GM18519 (cell line): ENCODE results near the gene CD81.

Experiments
- ATAC-seq: cut with Tn5 transposase; IDR thresholded peaks from one replicate; pipeline ENCODE4 v1.9.1; 2021; ENCODE audit warnings: mild to moderate bottlenecking, moderate library complexity; ENCODE audit not compliant: unreplicated experiment, low FRiP score

The CD81 gene

DNA sequence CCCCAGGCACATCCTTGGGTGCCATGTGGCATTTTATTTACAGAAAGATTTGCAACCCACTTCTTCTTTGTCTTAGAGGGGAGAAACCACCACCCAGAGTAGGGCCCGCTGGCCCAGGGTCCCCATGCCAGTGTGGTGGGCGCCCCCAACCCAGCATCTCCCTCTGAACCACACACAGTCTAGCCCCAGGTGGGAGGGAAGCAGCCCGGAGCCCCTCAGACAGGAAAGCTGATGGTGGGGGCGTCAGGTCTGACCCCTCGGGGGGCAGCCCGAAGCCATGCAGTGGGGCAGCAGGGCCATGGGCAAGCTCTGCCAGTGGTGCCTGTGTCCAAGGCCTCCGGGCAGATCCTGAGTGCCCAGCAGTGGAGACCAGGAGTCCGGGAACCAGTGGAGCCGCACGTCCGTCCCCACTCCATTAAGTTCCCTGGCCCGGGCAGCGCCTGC lies 55.5 kb downstream of the CD81 start:
- no peak for ATAC-seq

DNA sequence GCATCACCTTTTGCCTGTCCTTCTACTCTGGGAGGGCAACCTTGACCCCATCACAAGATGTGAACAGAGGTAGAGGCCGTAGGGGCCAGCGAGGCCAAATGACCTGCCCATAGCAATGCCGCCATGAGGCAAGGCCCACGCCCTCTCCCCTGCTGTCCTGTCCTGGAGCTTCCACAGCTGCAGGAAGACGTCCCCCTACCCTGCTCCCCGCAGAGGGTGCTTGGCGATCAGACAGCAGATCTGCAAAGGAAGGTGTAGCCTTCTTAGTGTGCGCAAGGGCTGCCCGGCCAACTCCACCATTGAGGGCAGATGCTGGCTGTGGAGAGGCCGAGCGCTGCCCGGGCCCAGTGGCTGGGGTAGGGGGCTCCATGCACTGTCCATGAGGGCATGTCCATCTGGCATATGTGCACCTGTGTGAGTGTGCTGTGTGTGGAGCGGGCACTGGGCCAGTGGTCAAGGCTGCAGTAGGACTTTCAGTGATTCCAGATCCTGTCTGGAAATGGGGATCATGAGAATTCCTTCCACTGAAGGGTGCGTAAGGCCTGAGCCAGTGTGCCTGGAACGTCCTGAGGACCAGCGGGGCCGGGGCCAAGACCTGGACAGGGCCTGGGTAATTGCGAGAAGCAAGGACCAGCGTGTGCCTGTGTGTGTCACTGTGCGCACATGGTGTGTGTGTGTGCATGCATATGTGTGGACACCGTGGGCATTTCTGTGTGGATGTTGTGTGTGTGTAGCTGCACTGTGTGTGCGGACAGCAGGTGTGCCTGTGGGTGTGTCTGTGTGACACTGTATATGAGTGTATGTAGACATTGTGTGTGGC lies 56.2 kb downstream of the CD81 start:
- no peak for ATAC-seq

DNA sequence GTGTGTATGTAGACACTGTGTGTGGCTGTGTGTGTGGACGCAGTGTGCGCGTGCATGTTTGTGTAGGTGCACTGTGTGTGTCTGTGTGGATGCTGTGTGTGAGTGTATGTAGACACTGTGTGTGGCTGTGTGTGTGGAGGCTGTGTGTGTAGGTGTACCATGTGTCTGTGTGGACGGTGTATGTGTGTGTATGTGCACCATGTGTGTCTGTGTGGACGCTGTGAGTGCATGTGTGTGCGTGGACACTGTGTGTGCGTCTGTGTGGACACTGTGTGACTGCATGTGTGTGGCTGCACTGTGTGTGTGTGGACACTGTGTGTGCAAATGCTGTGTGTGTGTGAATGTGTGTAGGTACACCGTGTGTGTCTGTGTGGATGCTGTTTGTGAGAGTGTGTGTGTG lies 56.9 kb downstream of the CD81 start:
- ATAC-seq = no peak

DNA sequence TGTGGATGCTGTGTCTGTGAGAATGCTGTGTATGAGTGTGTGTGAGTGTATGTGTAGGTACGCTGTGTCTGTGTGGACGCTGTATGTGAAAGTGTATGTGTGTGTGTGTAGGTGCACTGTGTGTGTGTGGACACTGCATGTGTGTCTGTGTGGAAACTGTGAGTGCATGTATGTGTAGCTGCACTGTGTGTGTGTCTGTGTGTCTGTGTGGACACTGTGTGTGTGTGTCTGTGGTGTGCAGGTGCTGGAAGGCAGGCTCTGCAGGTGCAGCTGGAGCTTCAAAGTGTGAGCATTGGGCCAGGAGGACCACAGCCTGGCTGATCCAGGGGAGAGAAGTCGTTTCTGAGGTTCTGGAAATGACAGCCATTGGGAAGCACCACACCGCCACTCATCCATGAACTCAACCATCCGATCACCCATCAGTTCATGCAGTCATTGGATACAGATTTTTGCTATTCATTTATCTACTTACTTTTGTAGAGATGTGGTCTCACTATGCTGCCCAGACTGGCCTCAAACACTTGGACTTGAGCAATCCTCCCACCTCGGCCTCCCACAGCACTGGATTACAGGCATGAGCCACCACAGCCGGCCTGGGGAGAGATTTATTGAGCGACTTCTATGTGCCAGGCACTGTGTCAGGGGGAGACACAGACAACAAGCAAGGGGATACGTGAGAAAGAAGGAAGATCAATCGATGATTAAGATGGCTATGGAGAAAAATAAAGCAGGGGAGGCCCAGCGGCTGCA lies 57.6 kb downstream of the CD81 start:
- no peak for ATAC-seq

DNA sequence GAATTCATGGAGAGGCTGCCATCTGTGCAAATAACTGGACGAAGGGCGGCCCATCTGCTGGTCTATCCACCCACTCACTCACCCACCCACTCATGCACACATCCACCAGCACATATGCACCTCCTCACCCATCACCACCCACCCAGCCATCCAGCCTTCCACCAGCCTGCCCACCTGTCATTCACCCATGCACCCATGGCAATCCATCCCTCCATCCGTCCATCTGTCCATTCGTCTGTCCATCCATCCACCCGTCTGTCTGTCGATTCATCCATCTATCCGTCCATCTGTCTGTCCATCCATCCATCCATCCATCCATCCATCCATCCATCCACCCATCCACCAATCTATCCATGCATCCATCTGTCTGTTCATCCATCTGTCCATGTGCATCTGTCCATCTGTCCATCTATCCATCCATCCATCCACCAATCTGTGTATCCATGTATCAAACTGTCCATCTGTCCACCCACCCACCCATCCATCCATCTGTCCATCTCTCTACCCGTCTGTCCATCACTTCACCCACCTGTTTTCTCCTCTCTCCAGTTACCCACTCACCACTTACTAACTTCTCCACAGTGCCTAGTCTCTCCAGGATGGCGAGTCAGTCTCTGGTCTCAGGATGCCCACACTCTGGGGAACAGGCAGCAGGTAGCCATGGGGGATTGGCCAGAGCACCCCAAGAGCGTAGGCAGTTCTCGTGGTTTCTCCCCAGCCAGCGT lies 58.3 kb downstream of the CD81 start:
- ATAC-seq = no peak

DNA sequence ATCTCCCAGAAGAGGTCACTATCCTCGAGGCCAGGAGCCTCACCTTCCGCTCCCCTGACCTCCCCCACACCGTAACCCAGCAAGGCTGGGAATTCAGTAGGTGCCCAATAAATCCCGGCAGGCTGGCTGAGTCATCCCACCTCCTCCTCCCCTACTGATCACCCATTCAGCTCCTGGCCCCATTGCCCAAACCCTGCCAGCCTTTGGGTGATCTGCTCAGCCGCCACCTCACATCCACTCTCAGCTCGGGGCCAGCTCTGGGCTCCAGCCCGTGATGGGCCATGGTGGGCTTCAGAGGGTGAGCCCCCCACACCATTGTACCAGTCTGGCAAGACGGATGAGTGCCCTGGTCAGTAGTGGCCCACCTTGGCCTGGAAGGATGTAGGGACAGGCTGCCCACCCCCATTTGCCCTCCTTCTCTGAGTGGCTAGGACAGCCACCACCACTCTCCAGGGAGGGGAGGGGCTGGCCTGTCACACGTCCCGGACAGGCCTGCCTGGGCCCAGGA lies 59.0 kb downstream of the CD81 start:
- ATAC-seq = no peak

DNA sequence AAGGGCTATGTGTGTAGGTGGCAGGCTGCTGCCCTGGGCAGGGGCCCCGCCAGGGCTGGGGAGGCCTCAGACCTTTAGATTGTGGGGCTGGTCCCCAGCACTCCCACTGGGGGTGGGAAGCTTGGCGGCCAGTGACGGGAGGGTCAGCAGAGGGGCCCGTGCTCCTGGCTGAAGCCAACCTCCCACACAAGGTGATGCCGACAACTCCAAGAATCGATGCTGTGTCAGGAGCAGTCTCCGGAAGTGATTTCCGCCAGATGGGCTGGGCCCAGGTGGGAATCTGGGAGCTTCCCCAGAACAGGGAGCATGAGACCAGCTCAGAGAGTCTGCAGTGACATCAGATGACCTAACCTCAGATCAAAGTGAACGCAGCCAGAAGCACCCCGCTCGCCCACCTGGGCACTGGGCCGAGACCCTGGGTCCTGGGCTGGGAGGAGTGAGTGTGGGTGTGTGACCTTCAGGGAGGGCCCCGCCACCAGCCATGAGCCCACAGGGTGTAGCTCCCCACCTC lies 59.5 kb downstream of the CD81 start:
- ATAC-seq = no peak

DNA sequence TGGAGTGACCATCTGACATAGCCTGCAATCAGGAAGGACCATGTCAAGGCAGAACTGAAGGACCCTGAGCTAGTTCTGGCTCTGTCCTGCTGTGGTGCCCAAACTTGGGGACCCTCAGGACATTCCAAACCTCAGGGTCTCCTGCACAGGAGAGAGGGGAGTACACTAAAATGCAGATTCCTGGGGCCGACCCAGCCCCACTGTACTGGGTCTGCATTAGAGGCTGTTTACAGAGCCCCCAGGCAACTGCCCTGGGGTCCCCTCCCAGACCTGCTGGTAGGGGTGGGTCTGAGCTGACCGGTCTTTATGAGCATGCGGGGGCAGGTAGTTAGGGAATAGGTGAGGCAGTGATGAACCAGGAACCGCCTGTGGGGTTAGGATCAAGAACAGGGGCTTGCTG lies 60.4 kb downstream of the CD81 start:
- no peak for ATAC-seq

DNA sequence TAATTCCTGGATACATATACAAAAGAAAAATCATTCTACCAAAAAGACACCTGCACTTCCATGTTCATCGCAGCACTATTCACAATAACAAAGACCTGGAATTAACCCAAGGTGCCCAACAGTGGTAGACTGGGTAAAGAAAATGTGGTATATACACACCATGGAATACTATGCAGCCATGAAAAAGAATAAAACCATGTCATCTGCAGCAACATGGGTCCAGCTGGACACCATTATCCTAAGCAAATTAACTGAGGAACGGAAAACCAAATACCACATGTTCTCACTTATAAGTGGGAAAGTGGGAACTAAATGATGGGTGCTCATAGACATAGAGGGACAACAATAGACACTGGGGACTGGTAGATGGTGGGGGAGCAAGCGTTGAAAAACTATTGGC lies 62.7 kb downstream of the CD81 start:
- no peak for ATAC-seq

DNA sequence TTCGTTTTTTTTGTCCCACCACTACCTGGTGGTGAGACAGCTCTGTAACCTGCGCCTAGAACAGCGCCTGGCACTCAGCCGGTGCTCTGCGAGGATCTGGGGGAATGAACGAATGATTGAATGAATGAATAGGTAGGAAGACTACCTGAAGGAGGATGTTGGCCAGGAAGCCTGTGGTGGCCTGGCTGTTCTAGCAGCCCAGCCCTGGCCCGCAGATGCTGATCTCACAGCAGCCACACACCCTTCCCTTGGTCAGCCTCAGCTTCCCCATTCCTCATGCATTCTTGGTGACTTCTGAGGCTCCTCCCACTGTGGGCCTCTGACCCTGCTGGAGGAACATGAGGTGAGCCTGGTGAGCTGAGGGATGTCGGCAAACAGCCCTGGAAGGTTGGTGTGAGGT lies 63.5 kb downstream of the CD81 start:
- ATAC-seq = no peak

DNA sequence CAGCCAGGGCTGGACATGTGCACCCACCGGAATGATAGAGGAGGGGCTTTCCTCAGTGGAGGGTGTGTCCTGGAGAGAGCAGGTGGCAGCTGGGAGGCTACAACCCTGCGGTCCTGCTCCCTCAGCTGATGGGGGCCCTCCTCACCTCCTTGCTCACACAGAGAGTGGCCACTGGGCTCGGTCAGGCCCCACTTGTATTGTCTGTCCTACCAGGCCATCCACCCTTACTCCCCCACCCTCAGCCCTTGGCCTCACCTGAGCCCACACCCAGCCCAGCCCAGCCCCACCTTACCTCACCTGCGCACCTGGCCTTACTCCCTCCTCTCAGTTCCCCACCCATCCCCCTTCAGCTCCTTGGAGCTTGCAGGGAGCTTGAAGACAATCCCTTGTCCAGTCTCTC lies 64.1 kb downstream of the CD81 start:
- ATAC-seq = no peak

DNA sequence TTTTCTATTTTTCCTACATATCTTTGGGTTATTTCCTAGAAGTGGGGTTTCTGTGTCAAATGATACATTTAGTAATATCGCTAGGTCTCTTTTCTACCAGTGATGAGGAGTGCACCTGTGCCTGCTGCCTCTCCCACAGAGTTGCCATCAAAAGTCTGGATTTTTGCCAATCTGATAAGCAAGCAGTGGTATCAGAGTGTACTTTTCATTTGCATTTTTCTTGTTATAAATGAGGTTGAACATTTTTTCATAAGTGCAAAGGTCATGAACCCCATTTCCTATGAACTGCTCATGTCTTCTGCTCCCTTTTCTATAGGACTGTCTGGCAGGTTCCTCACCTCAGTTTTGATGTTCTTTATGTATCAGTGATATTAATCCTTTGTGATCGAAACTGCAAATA lies 65.5 kb downstream of the CD81 start:
- ATAC-seq = no peak

DNA sequence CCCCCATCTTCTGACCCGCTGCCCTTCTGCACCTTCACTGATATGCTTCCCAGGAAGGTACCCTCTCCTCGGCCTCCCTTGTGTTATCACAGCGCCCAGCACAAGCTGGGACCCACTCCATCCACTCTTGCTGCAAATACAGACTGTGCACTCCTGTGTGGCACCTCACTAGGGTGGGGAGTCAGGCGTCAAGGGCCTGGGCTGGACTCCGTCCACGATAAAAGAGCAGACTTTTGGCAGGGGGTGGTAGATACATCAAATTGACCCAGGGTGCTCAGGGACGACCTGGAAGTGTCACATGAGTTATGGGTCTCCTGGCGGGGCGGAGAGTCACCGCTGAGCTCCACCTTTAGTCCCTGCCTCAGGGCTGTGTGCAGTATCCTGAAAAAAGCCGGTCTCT lies 66.3 kb downstream of the CD81 start:
- no peak for ATAC-seq

DNA sequence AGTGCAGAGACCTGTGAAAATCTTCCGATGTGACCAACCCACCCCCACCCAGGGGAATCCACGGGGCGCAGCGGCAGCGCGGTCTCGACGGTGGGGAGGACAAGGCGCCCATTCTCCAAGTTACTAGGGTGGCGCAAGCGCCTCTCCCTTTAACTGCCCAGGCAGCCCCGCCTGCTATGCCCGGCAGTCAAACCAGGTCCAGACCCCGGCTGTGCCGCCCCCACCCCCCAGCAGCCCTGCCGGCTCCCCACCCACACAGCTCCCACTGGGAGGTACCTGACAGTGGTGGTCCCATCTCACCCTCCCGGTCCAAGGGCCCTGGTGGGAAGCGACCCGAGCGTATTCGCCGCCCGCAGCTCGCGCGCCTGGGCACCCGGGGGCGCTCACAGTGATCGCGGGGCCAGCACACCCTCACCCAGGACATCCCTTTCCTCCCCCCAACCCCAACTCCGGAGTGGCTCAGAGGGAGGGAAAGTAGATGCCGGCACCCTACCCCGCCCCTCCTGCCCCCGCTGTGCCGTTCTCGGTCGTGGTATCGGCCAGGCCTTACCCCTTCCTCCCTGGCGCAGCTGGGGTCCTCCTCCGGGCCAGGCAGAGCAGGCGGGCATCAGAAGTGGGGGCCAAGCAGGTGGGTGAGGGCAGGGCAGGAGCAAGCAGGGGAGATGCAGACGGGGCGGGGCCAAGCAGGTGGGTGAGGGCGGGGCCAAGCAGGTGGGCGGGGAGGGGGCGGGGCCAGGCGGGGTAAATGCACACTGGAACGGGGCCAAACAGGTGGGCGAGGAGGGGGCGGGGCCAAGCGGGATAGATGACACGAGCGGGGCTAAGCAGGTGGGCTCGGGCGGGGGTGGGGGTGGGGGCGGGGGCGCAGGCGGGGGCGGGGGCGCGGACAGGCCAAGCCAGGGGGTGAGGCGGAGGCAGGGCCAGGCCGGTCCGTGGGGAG lies 67.0 kb downstream of the CD81 start, which contains the start of gene TRPM5:
TRPM5 (minus strand) TSS at position 634 of the 940 bp plus-strand sequence. CDS start 21,478 bp downstream, outside the sequence.
- ATAC-seq = no peak

DNA sequence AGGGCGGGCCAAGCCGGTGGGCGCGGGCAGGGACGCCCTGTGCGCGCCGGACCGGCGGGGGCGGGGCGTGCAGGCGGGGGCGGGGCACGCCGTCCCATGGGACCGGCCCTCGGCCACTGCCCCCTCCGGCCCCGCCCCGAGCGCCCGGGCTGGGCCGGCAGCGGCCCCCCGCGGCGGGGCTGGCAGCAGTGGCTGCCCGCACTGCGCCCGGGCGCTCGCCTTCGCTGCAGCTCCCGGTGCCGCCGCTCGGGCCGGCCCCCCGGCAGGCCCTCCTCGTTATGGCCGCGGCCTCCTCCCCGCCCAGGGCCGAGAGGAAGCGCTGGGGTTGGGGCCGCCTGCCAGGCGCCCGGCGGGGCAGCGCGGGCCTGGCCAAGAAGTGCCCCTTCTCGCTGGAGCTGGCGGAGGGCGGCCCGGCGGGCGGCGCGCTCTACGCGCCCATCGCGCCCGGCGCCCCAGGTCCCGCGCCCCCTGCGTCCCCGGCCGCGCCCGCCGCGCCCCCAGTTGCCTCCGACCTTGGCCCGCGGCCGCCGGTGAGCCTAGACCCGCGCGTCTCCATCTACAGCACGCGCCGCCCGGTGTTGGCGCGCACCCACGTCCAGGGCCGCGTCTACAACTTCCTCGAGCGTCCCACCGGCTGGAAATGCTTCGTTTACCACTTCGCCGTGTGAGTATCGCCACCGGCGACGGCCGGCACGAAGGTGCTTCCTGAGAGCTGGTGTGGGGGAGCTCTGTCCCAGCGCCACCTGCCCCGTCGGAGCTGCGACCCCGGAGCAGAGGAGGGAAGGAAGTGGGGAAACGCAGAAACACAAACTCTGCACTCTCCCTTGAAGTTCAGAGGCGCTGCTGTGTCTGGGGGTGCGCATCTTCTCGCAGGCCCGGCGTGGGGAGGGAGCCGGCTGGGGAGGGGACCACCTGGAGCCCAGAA lies 68.0 kb downstream of the CD81 start, which contains the start of gene KCNQ1:
KCNQ1 (plus strand) TSS at position 188 of the 925 bp plus-strand sequence; CDS start at position 279, 91 bp downstream.
- ATAC-seq = no peak

DNA sequence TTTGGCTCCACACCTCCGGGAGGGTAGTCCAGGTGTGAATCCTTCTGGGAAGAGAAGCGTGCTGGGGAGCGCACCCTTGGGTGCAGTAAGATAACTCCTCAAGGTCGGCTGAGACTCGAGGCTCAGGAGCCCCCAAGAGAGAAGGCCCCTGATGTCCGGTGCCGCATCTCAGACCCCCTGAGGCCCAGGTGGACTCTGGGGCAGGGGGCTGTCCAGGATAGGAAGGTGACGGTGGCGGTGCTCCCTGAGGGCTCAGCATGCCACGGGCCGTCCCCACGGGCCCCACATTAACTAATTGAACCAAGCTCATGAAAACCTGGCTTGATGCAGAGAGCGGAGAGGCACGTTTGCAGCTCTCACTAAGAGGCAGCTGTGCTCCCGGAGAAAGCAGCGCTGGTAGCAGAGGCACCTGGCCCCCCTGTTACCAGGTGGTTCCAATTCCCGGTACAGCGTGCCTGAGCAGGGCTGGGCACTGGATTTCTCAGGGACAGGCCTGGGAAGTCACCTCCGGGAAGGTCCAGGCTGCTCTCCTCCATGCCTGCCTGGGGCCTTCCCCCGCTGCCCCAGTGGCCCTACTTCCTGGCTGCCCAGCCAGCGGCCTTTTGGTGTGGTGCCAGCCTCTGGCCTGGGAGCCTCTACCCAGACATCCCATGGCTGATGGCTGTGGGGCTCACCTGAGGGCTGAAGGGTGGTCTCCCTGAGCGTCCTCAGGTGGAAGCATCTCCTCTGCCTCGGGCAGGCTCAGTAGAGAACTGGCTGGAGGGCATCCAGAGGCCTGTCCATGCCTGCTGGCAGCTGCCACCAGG lies 68.8 kb downstream of the CD81 start:
- ATAC-seq = no peak

DNA sequence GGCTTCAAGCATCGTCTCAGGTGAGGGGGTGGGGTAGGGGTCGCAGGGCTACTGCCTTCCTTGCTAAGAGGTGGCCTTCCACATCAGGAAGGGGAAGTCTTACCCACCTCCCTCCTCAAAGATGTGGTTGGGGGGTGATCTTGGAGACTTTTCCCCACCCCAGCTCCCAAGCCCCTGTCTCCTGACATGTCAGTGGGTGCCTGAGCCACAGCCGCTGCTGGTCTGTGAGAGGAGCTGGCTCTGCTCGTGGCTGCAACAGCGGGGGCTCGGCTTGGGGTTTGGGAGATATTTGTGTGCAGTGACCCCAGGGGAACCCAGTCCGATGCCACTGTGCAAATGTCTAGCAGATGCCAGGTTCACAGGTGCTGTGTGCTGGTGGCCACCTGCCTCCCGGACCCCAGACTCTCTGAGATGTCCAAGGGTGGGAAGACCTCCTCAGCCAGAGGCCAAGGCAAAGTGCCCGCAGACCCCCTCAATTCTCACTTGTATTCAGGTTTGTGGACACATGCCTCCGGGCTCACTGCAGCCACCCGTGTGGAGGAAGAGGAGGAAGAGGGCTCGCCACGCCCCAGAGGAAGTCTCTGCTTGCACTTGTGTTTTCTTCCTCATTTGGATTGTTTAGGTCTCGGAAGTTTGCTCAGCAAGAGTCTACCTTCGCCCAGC lies 69.6 kb downstream of the CD81 start:
- no peak for ATAC-seq
